ENCODE results near the gene OTUB2.

DNA sequence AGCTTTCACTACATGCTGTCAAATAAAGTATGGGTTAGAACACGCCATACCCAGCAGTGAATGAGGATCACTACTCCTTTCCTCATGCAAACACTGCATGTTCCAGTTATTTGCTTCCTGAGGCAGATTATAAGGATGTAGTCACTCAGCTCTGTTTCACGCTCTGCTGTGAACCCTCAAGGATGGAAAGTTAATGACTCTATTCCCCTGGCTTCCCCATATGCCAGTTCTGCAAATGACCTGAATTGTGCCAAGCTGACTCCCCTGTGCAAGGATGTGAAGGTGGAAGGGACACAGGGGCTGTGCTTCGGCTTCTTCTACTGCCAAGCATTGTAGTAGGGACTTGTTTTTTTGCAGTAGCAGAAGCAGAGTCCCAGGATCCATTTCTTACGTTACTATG lies 61.8 kb downstream of the OTUB2 start:
- TF ChIP-seq, protein P1, sequence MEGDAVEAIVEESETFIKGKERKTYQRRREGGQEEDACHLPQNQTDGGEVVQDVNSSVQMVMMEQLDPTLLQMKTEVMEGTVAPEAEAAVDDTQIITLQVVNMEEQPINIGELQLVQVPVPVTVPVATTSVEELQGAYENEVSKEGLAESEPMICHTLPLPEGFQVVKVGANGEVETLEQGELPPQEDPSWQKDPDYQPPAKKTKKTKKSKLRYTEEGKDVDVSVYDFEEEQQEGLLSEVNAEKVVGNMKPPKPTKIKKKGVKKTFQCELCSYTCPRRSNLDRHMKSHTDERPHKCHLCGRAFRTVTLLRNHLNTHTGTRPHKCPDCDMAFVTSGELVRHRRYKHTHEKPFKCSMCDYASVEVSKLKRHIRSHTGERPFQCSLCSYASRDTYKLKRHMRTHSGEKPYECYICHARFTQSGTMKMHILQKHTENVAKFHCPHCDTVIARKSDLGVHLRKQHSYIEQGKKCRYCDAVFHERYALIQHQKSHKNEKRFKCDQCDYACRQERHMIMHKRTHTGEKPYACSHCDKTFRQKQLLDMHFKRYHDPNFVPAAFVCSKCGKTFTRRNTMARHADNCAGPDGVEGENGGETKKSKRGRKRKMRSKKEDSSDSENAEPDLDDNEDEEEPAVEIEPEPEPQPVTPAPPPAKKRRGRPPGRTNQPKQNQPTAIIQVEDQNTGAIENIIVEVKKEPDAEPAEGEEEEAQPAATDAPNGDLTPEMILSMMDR (IDR thresholded peaks at IDR 0.05): no peak
- no peak for TF ChIP-seq POLR2A (IDR thresholded peaks at IDR 0.05)
